SK-N-SH treated with all-trans-retinoic acid at 6 μM for 48 hours (cell line): ENCODE measurements around the gene ERBB3.

Experiments used
- ATAC-seq: fragments of 200-7000 bp; cut with Tn5 transposase; 3 replicates; pipeline ENCODE4 v1.9.1; 2020; ENCODE audit warnings: mild to moderate bottlenecking, moderate library complexity
- ARNTL ChIP-seq: fragments of 450-650 bp; formaldehyde crosslinking; IDR thresholded peaks from 2 replicates; pipeline ENCODE4 v1.5.0; 2020; ENCODE audit warnings: low read depth, mild to moderate bottlenecking, moderate library complexity, borderline replicate concordance
- CSDC2 ChIP-seq: fragments of 250-450 bp; sonication (Bioruptor Pico); IDR thresholded peaks from 2 replicates; pipeline ENCODE4 v1.5.0; 2020; ENCODE audit warnings: mild to moderate bottlenecking, moderate library complexity
- ESRRG ChIP-seq: fragments of 250-450 bp; sonication (Bioruptor Pico); IDR thresholded peaks from 2 replicates; pipeline ENCODE4 v1.6.1; 2021; ENCODE audit warnings: mild to moderate bottlenecking
- GLIS3 ChIP-seq: fragments of 250-450 bp; sonication (Bioruptor Pico); IDR thresholded peaks from 2 replicates; pipeline ENCODE4 v1.5.0; 2020; ENCODE audit warnings: mild to moderate bottlenecking, moderate library complexity
- ISL1 ChIP-seq: fragments of 250-450 bp; sonication (Bioruptor Pico); IDR thresholded peaks from 2 replicates; pipeline ENCODE4 v2.1.2; 2022; ENCODE audit warnings: mild to moderate bottlenecking, moderate library complexity
- OSR1 ChIP-seq: fragments of 250-450 bp; sonication (Bioruptor Pico); IDR thresholded peaks from 2 replicates; pipeline ENCODE4 v1.8.0; 2022; ENCODE audit warnings: moderate library complexity, mild to moderate bottlenecking, inconsistent platforms
- PPARA ChIP-seq: fragments of 250-450 bp; sonication (Bioruptor Pico); IDR thresholded peaks from 2 replicates; pipeline ENCODE4 v1.5.0; 2020; ENCODE audit warnings: mild to moderate bottlenecking, borderline replicate concordance
- RARB ChIP-seq: fragments of 250-450 bp; sonication (Bioruptor Pico); IDR thresholded peaks from 2 replicates; pipeline ENCODE4 v1.8.0; 2021; ENCODE audit warnings: mild to moderate bottlenecking, moderate library complexity
- TCF4 ChIP-seq: fragments of 250-450 bp; sonication (Bioruptor Pico); IDR thresholded peaks from 2 replicates; pipeline ENCODE4 v1.8.0; 2021; ENCODE audit warnings: mild to moderate bottlenecking, moderate library complexity, borderline replicate concordance
- TOX ChIP-seq: fragments of 250-450 bp; sonication (Bioruptor Pico); IDR thresholded peaks from 2 replicates; pipeline ENCODE4 v1.8.0; 2021; ENCODE audit warnings: mild to moderate bottlenecking, moderate library complexity, borderline replicate concordance
- ZC3H10 ChIP-seq: fragments of 250-450 bp; sonication (Bioruptor Pico); IDR thresholded peaks from 2 replicates; pipeline ENCODE4 v1.5.1; 2021; ENCODE audit warnings: mild to moderate bottlenecking, moderate library complexity
- ZFP3 ChIP-seq: fragments of 250-450 bp; sonication (Bioruptor Pico); IDR thresholded peaks from 2 replicates; pipeline ENCODE4 v1.5.0; 2020; ENCODE audit warnings: mild to moderate bottlenecking, moderate library complexity
- ZFP30 ChIP-seq: fragments of 450-650 bp; formaldehyde crosslinking; IDR thresholded peaks from 2 replicates; pipeline ENCODE4 v1.5.0; 2022; ENCODE audit warnings: mild to moderate bottlenecking, moderate library complexity
- ZNF565 ChIP-seq: fragments of 450-650 bp; formaldehyde crosslinking; conservative IDR thresholded peaks from 2 replicates; pipeline ENCODE4 v1.5.0; 2020; ENCODE audit warnings: low read depth, mild to moderate bottlenecking, moderate library complexity
- ZNF70 ChIP-seq: fragments of 450-650 bp; formaldehyde crosslinking; IDR thresholded peaks from 2 replicates; pipeline ENCODE4 v1.5.0; 2020; ENCODE audit warnings: mild to moderate bottlenecking, moderate library complexity
- ZNF8 ChIP-seq: fragments of 450-650 bp; formaldehyde crosslinking; IDR thresholded peaks from 2 replicates; pipeline ENCODE4 v1.5.0; 2020; ENCODE audit warnings: mild to moderate bottlenecking, moderate library complexity
- TF ChIP-seq, protein P1 (sequence below): fragments of 250-450 bp; sonication (Bioruptor Pico); IDR thresholded peaks from 2 replicates; pipeline ENCODE4 v1.5.0; 2020; ENCODE audit warnings: mild to moderate bottlenecking, moderate library complexity
- TF ChIP-seq, protein P2 (sequence below): fragments of 250-450 bp; sonication (Bioruptor Pico); IDR thresholded peaks from 2 replicates; pipeline ENCODE4 v1.5.1; 2020; ENCODE audit warnings: low read depth, mild to moderate bottlenecking, moderate library complexity
- TF ChIP-seq, protein P3 (sequence below): fragments of 250-450 bp; sonication (Bioruptor Pico); IDR thresholded peaks from 2 replicates; pipeline ENCODE4 v1.8.0; 2021; ENCODE audit warnings: low read depth, mild to moderate bottlenecking, moderate library complexity, borderline replicate concordance
- TF ChIP-seq, protein P4 (sequence below): fragments of 250-450 bp; sonication (Bioruptor Pico); IDR thresholded peaks from 2 replicates; pipeline ENCODE4 v1.8.0; 2020; ENCODE audit warnings: mild to moderate bottlenecking, moderate library complexity, borderline replicate concordance

The ERBB3 gene

DNA sequence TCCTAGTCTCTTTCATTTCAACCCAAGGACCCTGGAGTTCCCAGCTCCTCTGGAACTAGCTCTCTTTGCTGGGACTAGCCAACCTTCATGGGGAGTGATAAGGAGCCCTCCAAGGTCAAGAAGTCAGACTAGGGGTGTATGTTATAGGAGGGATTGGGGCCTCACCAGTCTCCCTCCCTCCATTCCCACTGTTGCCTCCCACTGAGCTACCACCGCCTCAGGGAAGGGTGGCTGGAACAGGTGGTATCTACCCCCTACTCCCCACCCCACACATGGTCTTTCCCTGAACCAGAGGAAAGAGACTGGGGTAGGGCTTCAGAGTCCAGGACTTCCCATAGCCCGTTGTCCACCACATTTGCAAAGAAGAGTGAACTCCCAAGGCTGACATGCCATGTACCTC, 2.4 kb downstream of the ERBB3 start:
- TF ChIP-seq, protein P1, sequence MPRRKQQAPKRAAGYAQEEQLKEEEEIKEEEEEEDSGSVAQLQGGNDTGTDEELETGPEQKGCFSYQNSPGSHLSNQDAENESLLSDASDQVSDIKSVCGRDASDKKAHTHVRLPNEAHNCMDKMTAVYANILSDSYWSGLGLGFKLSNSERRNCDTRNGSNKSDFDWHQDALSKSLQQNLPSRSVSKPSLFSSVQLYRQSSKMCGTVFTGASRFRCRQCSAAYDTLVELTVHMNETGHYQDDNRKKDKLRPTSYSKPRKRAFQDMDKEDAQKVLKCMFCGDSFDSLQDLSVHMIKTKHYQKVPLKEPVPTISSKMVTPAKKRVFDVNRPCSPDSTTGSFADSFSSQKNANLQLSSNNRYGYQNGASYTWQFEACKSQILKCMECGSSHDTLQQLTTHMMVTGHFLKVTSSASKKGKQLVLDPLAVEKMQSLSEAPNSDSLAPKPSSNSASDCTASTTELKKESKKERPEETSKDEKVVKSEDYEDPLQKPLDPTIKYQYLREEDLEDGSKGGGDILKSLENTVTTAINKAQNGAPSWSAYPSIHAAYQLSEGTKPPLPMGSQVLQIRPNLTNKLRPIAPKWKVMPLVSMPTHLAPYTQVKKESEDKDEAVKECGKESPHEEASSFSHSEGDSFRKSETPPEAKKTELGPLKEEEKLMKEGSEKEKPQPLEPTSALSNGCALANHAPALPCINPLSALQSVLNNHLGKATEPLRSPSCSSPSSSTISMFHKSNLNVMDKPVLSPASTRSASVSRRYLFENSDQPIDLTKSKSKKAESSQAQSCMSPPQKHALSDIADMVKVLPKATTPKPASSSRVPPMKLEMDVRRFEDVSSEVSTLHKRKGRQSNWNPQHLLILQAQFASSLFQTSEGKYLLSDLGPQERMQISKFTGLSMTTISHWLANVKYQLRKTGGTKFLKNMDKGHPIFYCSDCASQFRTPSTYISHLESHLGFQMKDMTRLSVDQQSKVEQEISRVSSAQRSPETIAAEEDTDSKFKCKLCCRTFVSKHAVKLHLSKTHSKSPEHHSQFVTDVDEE (CRISPR knock-in tag): no peak
- TF ChIP-seq ZNF8 (CRISPR knock-in tag) (no peak), PPARA (CRISPR knock-in tag) (no peak), ZNF565 (no peak), ESRRG (CRISPR knock-in tag) (no peak), TCF4 (CRISPR knock-in tag) (no peak), ZFP3 (CRISPR knock-in tag) (no peak), ZC3H10 (CRISPR knock-in tag) (no peak), CSDC2 (CRISPR knock-in tag) (no peak), ISL1 (CRISPR knock-in tag) (no peak), ZNF70 (CRISPR knock-in tag) (no peak), ZFP30 (no peak), OSR1 (no peak), RARB (CRISPR knock-in tag) (no peak)
- TF ChIP-seq, protein P2, sequence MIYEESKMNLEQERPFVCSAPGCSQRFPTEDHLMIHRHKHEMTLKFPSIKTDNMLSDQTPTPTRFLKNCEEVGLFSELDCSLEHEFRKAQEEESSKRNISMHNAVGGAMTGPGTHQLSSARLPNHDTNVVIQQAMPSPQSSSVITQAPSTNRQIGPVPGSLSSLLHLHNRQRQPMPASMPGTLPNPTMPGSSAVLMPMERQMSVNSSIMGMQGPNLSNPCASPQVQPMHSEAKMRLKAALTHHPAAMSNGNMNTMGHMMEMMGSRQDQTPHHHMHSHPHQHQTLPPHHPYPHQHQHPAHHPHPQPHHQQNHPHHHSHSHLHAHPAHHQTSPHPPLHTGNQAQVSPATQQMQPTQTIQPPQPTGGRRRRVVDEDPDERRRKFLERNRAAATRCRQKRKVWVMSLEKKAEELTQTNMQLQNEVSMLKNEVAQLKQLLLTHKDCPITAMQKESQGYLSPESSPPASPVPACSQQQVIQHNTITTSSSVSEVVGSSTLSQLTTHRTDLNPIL (CRISPR knock-in tag): no peak
- no peak for ATAC-seq

DNA sequence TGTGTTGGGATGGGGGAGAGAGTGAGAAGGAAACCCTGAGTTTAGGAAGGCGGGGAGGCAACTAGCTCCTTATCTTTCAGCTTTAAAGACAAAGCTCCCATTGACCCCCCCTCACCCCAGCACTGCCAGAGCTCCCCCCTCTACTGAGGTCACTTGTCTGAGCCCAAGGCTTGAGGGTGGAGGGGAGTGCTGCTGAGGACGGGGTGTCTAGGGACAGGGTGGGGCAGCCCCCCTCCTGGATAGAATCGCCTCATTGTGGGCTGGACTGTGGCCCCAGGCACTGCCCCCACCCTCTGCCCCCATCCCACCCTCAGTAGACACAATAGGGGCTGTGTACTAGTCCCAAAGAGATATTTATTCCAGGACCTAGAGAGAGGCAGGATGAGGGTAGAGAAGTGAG, 3.0 kb downstream of the ERBB3 start:
- no peak for TF ChIP-seq ZNF8 (CRISPR knock-in tag)
- TF ChIP-seq ARNTL (CRISPR knock-in tag): no peak
- TF ChIP-seq TOX (CRISPR knock-in tag): no peak
- no peak for TF ChIP-seq ESRRG (CRISPR knock-in tag)
- TF ChIP-seq, protein P3, sequence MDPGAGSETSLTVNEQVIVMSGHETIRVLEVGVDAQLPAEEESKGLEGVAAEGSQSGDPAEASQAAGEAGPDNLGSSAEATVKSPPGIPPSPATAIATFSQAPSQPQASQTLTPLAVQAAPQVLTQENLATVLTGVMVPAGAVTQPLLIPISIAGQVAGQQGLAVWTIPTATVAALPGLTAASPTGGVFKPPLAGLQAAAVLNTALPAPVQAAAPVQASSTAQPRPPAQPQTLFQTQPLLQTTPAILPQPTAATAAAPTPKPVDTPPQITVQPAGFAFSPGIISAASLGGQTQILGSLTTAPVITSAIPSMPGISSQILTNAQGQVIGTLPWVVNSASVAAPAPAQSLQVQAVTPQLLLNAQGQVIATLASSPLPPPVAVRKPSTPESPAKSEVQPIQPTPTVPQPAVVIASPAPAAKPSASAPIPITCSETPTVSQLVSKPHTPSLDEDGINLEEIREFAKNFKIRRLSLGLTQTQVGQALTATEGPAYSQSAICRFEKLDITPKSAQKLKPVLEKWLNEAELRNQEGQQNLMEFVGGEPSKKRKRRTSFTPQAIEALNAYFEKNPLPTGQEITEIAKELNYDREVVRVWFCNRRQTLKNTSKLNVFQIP (CRISPR knock-in tag): no peak
- TF ChIP-seq, all 23 proteins: peak for 0
- no peak for ATAC-seq

DNA sequence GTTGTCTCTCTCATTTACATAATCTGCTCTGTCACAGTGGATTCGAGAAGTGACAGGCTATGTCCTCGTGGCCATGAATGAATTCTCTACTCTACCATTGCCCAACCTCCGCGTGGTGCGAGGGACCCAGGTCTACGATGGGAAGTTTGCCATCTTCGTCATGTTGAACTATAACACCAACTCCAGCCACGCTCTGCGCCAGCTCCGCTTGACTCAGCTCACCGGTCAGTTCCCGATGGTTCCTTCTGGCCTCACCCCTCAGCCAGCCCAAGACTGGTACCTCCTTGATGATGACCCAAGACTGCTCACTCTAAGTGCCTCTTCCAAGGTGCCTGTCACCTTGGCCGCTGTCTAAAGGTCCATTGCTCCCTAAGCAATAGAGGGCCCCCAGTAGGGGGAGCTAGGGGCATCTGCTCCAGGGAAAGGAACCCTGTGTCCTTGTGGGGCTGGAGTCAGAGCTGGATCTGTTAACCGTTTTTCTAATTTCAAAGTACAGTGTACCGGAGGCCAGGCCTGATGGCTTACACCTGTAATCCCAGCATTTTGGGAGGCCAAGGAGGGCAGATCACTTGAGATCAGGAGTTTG, 5.1 kb downstream of the ERBB3 start:
- peak; percentile 42; the same call in 2 of the 3 replicates for ATAC-seq
- no peak for TF ChIP-seq OSR1
- TF ChIP-seq ZNF70 (CRISPR knock-in tag): no peak
- TF ChIP-seq RARB (CRISPR knock-in tag): no peak
- TF ChIP-seq, protein P1 (CRISPR knock-in tag): no peak
- TF ChIP-seq, protein P4, sequence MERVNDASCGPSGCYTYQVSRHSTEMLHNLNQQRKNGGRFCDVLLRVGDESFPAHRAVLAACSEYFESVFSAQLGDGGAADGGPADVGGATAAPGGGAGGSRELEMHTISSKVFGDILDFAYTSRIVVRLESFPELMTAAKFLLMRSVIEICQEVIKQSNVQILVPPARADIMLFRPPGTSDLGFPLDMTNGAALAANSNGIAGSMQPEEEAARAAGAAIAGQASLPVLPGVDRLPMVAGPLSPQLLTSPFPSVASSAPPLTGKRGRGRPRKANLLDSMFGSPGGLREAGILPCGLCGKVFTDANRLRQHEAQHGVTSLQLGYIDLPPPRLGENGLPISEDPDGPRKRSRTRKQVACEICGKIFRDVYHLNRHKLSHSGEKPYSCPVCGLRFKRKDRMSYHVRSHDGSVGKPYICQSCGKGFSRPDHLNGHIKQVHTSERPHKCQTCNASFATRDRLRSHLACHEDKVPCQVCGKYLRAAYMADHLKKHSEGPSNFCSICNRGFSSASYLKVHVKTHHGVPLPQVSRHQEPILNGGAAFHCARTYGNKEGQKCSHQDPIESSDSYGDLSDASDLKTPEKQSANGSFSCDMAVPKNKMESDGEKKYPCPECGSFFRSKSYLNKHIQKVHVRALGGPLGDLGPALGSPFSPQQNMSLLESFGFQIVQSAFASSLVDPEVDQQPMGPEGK (CRISPR knock-in tag): no peak
- TF ChIP-seq ISL1 (CRISPR knock-in tag): no peak
- TF ChIP-seq, protein P2 (CRISPR knock-in tag): no peak
- no peak for TF ChIP-seq ARNTL (CRISPR knock-in tag)
- no peak for TF ChIP-seq ESRRG (CRISPR knock-in tag)
- no peak for TF ChIP-seq ZC3H10 (CRISPR knock-in tag)
- TF ChIP-seq ZFP30: no peak
- no peak for TF ChIP-seq ZFP3 (CRISPR knock-in tag)
- TF ChIP-seq TCF4 (CRISPR knock-in tag): no peak
- TF ChIP-seq ZNF8 (CRISPR knock-in tag): no peak
- TF ChIP-seq TOX (CRISPR knock-in tag): no peak
- TF ChIP-seq GLIS3 (CRISPR knock-in tag): no peak
